ENCODE data around the gene NBPF4.

GRCh38 chr1:108182959-108183700 lies 60.7 kb downstream of the NBPF4 start:
- no peak for TF ChIP-seq TAF1 (IDR thresholded peaks at IDR 0.05; ENCODE audit: borderline replicate concordance, insufficient read depth, low read length)
- TF ChIP-seq SIN3A (IDR thresholded peaks at IDR 0.05; ENCODE audit: borderline replicate concordance, insufficient read depth, low read length) = no peak
- no peak for TF ChIP-seq REST (IDR thresholded peaks at IDR 0.05; ENCODE audit: insufficient read depth in 1 of 2, low read depth in 2 of 2, low read length in 2 of 2)
- no peak for TF ChIP-seq POLR2AphosphoS5 (IDR thresholded peaks at IDR 0.05; ENCODE audit: low read depth, low read length)
